Left forelimb (tissue), 1 donor: ENCODE measurements around the gene CDH13.

Source experiments
- DNase-seq: peaks from one replicate; pipeline ENCODE4 v3.0.0-alpha.2; 2018; ENCODE audit warnings: low spot score

CDH13 gene

DNA sequence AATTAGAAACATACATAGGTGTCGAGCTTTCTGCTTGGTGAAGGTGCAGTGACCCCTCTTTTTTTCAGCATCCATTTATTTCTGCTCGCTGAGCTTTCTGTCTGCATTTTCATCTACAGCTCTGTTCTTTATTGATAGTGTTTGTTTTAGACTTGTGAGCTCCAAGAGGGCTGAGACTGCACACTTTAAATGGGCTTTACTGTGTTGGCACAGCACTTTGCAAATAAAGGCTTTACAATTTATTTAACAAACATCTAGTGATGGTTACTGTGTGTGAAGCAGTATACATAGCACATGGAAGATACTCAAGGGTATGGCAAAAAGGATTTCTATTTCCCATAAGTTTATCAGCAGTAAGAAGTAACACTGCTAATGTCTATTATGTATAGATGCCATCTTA is 617.3 kb downstream of the CDH13 start:
- no peak for DNase-seq

DNA sequence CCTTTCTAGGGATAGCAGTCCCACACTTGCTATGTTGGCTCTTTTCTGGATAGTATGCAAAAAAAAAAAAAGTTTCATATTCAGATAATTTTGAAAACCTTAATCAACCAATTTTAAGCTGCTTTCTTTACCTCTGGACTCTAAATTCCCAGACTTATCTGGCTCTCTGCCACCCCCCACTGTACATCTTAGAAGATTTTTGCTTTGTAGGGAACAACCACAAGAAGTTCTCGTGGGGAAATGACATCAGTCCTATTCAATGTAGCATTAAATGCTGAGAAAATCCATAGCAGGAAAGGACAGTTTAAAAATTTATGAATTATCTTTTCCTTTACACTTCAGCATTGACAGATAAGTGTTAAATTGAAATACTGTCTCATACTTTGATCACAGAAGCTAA is 618.3 kb downstream of the CDH13 start:
- no peak for DNase-seq

DNA sequence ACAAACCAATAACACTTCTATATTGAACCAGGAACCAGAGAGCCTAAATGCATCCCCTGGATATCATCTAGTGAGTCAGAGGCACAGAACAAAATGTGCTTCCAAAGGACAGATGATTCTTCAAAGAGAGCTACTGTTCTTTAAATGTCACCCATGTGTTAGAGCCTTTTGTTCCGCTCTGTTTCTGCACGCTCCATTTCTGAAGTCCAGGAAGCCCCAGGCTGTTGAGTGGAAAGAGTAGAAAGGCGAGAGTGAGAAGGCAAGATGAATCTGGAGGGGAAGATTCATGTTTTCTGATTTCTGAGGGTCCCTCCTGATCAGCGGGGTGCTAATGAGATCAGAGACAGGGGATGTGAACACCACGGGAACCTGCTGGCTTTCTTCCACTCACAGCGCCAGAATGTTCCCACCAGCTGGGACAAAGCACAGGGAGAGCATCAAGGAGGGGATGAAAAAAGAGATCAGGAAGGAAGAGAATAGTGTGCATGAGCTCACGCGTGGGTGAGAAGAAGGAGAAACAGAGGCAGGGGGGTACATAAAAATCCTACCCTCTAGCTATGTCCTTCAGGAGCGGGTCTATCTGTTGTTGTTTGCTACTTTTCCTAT is 621.1 kb downstream of the CDH13 start:
- DNase-seq: no peak

DNA sequence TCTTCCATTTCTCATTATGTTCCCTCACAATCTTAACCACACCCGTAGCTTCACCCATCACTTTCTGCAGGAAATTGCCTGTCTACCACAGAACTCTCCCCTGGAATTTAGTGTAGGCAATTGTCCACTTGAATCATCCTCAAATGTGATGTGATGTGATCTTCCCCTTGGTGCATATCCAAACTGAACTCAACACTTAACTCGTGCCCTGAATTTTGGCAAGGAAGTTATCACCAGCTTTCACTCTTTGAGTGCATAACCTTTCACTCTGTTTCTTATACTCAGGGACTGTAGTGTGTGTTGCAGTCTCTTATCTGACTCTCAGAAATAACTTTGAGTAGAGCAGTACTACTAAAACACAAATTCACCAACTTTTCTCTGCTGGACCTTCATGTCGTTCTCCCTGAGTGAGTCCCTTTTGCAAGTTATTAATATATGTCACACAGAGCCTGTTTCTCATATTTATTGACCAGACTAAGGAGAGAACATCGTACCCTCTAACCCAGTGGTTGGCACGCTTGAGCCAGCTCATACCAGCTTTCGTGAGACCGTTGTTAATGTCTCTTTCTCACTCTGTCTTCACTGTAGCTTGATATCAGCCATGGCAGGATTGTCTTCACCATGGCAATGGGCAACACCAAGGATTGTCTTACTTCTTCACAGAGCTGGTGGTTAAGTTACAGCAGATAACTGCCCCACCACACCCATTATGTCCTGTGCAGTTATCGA is 622.1 kb downstream of the CDH13 start:
- DNase-seq: no peak

DNA sequence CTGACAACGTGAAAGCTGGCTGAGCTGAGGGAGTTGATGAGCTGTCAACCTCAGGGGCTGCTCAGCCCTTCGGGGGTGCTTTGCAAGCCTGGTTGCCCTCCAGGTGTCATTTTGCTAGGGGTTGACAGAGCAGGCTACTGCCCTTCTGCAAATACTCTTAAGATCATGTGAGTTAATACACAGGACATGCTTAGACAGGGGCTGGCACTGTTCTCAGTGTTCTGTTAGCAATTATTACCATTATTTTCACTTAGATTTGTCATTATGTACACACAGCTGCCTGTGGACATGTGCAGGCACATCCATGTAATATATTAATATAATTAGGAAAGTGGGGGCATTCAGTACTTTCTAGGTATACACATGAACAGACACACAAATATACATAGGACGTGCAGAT is 626.8 kb downstream of the CDH13 start:
- DNase-seq: no peak

DNA sequence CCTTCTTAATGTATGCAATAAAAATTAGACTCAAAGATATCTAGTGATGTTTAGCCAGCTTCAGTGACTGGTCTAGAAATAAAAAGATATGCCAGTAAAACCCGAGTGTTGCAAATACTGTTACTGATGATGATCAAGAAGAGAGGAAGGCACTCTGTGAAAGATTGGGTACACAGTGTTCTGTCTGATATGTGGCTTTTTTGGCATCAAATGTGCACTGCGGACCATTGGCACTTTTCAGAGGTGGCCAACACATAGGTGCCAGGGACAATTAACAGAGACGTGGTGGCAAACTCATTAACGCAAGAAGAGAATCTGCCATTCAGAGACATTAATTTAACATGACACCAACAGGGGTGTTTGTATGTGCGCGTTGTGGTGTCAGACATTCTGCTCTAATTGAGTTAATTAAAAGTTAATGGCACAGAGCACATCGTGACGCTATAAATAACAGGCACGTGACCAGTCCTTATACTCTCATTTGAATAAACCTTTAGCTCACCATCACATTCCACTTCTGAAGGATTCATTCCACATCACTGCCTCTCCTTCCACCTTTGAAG is 631.7 kb downstream of the CDH13 start:
- DNase-seq: no peak

DNA sequence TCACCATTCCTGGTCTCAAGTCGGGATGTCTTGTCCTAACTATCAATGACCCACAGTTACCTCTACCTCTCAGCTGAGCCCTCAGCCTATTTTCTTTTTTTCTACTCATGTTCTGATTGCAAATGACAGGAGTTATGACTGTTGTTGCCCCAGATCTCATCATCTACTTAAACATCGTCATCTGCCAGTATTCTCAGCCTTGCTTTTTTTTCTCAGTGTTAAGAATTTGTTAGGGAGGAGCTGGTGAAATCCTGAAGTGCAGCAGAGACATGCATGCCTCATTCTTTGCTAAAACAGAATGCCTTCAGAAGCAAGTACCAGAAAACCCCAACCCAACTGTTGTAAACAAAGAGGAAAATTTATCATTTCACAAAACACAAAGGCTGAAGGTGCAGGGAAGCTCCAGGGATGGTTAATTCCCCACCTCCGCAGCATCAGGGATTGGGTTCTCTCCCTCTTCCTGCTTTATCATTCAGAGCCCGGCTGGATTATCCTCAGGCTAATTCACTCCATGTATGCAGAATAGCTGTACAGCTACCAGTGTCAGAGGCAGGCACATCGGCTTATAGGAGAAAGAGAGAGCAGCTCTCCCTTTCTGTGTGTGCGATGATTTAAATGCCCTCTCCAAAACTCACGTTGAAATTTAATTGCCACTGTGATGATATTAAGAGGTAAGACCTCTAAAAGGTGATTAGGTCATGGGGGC is 640.2 kb downstream of the CDH13 start:
- DNase-seq: no peak

DNA sequence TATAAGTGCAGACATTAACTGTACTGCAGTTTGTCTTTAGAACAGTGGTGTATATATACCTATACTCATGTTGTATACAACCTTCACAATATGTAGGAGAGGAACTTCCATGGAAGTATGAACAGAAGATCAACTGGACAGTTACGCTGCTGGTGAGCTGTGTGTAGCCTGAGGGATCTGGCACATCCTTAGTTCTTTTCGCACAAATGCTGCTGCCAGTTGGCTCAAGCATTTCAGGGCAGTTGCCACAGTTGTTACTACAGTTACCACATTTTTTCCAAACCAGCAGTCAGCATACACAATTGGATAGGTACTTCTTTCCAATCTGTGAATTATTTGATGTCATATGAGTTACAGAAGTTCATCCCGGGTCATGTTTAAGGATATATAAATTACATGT is 641.4 kb downstream of the CDH13 start:
- no peak for DNase-seq

DNA sequence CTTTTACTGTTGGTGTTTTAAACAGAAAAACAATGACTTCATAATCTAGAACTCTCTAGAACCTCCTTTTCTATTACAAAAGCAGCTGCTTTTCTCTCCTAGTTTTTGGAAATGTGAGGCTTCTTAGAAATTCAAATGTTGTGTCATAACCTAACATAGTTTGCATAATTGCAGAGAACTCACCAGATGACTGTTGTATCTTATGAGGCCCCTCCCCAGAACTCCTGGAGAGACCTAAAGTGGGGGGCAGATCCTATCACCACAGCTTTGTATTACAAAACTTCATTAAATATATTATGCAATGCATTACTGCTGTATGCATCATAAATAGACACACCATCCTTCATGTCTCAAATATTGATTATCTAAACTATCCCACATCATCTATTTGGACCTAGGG is 642.3 kb downstream of the CDH13 start:
- DNase-seq: no peak

DNA sequence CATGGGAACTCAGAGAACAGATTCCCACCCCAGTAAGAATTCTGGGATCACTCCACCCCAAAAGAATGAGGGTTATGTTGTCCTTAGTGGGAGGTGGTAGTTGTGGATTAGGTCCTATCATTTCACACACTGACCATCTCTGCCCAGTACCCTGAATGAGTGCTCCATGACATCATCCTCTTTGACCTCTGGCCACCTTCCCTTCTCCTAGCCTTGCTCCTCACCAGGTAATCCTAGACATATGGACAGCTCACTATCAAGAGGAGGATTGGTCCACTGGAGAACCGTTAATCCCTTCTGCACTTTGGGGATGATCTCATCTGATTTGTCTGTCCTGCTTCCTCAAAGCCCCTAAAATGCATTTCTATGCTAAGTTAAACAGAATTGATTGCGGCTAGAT is 642.8 kb downstream of the CDH13 start:
- no peak for DNase-seq

DNA sequence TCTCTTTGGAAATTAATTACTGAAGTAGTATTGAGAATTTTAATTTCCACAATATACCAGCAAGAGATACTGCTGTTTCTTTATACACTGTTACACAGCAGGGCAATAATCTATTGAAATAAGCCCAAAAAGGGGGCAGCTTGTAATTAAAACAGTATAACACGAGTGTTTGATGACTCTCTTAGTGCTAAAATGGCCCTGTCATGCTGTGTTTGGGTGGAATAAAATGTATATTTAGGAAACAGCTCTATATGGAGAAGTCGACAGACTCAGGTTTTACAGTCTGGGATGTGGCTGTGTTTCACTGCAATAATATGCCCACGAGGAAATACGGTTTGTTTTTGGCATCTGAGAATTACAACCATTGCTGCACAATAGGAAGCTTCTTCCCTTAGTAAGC is 643.3 kb downstream of the CDH13 start:
- DNase-seq: no peak

DNA sequence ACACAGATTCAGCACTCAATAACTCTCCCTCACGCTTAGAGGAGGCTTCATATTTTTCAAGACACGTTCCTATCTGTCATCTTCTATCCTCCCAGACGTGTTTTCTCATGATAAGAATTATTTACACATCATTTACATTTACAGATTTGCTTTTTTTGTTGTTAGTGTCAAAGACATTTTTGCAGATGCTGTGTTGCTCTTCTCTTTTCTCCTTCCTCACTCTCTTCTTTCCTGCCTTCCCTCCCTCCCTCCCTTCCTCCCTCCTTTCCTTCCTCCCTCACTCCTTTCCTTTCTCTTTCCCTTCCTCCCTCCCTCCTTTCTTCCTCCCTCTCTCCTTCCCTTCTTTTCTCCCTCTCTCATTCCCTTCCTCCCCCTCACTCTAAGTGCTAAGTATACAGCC is 643.9 kb downstream of the CDH13 start:
- no peak for DNase-seq

DNA sequence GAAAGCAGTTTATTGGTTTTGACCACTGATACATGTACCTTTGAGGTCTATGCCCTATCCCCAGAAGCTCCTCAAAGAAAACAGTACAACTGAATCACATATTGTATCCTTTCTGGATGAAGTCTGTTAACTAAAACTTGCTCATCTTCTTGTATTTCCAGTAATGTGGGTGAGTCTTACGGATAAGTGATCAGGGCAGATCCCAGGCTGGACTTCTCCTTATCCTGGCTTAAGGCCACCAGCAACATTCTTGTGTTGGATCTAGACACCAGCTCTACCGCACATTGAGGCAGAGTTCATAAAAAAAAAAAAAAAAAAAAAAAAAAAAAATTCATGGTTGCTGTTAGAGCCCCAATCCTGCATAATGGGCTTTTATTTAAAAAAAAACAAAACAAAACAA is 644.4 kb downstream of the CDH13 start:
- no peak for DNase-seq

DNA sequence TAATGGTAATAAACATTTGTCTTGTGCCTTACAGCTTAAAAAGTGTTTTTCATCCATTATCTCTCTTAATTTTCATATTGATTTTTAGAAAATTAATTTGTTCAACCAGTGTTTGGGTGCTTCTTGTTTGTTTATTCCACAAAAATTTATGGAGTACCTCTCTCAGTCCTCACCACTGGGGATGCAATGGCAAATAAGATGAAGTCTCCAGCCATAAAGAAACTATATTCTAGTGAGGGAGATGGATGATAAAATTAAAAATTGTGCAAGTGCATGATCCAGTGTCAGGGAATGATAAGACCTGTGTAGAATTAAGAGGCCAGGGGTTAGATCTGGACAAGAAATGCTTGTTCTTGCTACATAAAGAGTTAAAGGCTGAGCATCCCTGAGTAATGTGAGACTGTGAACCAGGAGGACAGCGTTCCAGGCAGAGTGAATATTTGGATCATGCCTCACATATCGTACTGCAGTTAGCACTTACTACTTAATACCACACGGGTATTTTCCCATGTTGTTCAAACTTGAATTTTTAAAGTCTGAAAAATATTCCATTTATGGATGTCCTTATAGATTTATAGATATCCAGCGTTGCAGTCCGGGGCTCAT is 645.3 kb downstream of the CDH13 start:
- no peak for DNase-seq

DNA sequence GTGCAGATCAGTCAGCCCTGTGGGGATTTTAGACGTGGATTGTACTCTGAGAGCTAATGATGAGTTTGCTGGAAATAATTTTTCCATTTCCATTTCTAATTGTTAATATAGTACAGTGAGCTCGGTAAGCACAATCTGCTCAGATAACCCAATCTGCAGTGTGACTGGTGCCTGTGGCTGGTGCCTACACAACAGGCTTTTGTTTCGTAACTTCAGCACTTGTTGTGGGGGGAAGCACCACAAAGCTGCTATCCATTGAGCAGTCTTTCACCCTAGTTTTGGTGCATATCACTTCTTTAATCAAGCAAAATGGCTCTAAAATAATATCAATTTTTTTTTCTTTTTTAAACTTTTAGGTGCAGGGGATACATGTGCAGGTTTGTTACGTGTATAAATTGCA is 646.1 kb downstream of the CDH13 start:
- no peak for DNase-seq

DNA sequence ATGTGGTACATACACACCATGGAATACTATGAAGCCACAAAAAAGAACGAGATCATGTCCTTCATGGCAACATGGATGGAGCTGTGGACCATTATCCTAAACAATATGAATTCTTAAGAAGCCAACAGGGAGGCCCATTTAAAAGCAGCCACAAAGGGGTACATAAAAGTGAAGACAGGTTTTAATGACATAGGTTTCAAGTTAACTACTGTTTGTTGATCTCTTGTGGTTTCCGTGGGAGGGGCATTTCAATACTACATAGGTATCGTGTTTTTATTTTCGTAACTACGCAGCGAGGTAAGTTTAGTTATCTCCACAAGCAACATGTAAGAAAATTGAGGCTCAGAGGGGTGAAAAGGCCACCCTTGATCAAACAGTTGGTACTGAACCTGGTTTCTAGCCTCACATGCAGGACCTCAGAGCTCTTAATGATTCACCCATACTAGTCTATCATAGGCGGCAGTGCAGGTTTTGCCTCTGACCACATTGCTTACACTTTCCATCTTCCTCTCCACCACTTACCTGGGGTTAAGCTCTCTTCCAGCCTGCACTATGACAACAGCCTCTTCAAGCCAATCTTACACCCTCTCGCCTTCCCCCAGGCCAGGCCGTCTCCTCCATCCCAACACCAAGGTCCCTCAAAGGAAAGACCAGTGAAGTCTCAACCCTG is 646.9 kb downstream of the CDH13 start:
- DNase-seq: no peak

DNA sequence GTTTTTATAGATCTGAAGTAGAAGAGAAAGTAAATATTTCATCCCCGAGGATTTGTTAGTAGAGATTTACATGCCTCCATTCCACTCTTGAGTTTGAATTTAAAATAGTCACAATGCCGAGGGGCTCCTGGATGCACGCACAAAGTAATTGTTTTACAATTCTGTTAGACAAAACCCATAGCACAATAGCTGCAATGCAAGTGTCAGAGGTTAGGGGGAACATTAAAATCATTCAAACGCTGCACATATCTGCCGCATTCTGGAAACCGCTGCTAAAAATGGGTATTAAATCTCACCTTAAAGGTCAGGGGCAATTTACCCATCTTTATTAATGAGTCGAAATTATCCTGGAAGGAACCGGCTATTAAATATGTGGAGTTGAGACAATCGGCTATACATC is 652.5 kb downstream of the CDH13 start:
- DNase-seq: no peak

DNA sequence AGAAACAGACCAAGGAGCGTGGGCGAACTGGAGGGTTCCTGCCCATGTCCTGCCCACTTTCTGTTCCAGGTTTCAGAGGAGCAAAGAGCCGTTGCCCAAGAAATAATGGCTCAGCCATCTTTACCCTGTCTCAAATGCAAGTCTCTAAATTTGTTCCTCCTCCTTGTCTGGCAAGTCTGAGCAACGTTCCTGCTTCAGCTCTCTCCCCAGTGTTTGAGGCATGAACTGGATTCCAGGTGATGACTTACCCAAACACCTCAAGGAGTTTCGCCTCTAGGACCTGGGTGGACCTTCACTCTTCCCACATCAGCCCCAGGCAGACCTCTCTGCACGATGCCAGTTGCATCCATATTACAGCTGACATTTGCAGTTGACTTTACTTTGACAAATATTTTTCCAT is 659.2 kb downstream of the CDH13 start:
- DNase-seq: no peak

DNA sequence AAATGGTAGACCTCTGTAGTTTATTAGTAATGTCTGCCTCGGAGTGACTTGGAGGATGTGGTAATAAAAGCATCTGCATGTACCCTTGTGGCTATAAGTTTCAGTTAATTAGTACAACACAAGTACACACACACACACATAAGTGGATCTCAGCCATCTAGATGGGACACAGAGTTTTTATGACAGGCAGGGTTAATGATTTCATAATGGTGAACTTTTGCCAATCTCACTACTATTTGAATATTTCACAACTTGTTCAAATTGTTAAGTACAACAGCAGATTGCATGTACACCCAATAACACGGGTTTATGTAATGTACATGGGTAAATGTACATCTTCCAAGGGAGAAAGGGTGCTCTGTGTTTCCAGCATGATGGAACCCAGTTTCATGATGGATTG is 669.7 kb downstream of the CDH13 start:
- DNase-seq: no peak

DNA sequence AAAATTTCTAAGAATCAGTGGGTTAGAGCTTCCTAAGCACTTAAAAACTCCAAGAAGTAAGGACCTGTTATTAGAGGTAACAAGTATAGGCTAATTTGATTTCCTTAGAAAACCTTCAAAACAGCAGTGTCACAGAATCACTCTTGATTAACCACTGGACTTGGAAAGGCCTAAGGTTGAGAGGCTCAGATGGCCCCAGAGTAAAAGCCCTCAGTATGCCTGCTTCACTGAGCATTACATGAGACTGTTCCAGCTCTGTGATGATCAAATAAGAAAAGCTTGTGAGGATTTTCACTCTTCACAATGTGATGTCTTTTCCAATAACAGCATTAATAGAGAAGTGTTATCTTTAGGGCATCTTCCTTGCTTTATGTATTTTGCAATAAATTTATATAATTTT is 671.8 kb downstream of the CDH13 start:
- DNase-seq: no peak

DNA sequence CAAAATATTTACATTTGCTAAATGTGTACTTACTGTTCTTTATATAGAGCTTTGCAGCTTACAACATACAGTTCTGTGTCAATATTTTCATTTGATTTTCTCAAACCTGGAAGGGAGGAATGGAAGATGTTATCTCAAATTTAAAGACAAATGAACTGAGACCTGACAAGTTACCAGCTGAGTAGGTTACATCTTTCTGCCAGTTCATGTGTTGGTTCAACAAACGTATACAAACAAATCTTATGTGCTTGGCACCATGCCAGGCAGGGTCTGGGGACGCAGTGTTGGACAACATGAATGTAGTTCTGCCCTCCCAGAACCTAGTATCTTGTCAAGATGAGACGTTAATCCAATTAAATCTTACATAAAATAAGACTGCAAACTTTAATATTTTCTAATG is 673.6 kb downstream of the CDH13 start:
- DNase-seq: no peak

DNA sequence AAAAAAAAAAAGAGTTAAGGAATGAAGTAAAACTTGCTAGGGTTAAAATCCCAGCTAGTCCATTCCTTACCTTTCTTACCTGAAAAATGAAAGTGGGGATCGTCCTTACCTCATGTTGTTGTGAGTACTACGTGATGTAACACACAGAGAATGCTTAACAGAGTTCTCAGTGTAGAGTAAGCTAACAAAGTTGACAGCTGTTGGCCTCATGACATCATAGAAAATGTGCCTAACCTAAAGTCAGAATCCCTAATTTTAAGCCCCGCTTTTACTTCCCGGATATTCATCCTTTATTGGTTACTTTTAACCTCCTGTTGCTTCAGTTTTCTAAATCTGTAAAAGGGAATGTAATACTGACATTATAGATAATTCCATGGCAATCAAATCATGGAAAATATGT is 675.2 kb downstream of the CDH13 start:
- DNase-seq: no peak
